Transverse colon (tissue), 4 donors: Measurements from ENCODE around the gene CHCHD5. TPM values are rescaled to one million over a fixed set of nuclear protein-coding genes. Genes with fewer than 3 reads are reported as not detected.
A peak's percentile ranks its signal among the peaks of the same experiment; 100 is the strongest.
"Not testable (repeated sequence)": the region's sequence is repeated elsewhere in the genome, so short reads cannot be mapped to it uniquely, and the experiment has no call there.

Experiments used
- DNase-seq: peaks from one replicate; pipeline ENCODE4 v3.0.0-alpha.2; 2019
- H3K27ac ChIP-seq, 4 donors: fragments of 200-600 bp; sonication (generic); 2 replicates each; pipeline ENCODE4 v1.5.1; 2016 to 2018; ENCODE audit warnings: inconsistent platforms in 4 of 4
- H3K27me3 ChIP-seq: fragments of 200-600 bp; sonication (generic); 2 replicates; pipeline ENCODE4 v1.5.1; 2017; ENCODE audit warnings: inconsistent platforms
- H3K36me3 ChIP-seq, 4 donors: fragments of 200-600 bp; sonication (generic); 2 replicates each; pipeline ENCODE4 v1.5.1; 2017 to 2019; ENCODE audit warnings: inconsistent platforms in 4 of 4
- H3K4me1 ChIP-seq, 4 donors: fragments of 200-600 bp; sonication (generic); 2 replicates each; pipeline ENCODE4 v1.5.1; 2017 to 2020; ENCODE audit warnings: inconsistent platforms in 4 of 4
- H3K4me3 ChIP-seq, 4 donors: fragments of 200-600 bp; sonication (generic); 1 replicate in 1 of 4; 2 replicates in 3 of 4; pipeline versions ENCODE4 v1.5.1 to v1.6.1; 2017 to 2019; ENCODE audit warnings: inconsistent platforms in 4 of 4
- H3K9me3 ChIP-seq, 2 donors: fragments of 200-600 bp; sonication (generic); 2 replicates each; pipeline ENCODE4 v1.5.1; 2017 to 2019; ENCODE audit warnings: inconsistent platforms in 2 of 2
- EP300 ChIP-seq: sonication (generic); formaldehyde crosslinking; IDR thresholded peaks from one replicate; pipeline ENCODE4 v1.6.1; 2017; ENCODE audit warnings: antibody characterized with exemption, low read depth
- POLR2A ChIP-seq: fragments of 450-650 bp; IDR thresholded peaks from one replicate; pipeline ENCODE4 v1.6.1; 2016; ENCODE audit warnings: antibody characterized with exemption, mild to moderate bottlenecking, moderate library complexity
- POLR2AphosphoS5 ChIP-seq, 3 donors: sonication (generic); formaldehyde crosslinking; IDR thresholded peaks; one replicate each; pipeline ENCODE4 v1.6.1; 2016; ENCODE audit warnings: antibody characterized with exemption in 3 of 3
- WGBS, 2 donors: methylation state at CpG; one replicate each; pipeline ENCODE4 v1.1.5; 2018; ENCODE audit warnings: low coverage in 1 of 2; 5-methylcytosine and 5-hydroxymethylcytosine counted together
- in situ Hi-C, 4 donors: fragments of 200-750 bp; cut with MboI; loops; one replicate each; pipeline versions ENCODE4 v1.15.0 to v1.15.1; 2017; ENCODE audit warnings: low sequenced_read_pairs in 3 of 4, low pct_ligation_motif_present in 1 of 4, low pct_unique_long_range_greater_than_20kb in 1 of 4
- intact Hi-C: fragments of 100-400 bp; cut with DNase I; formaldehyde crosslinking; loops from one replicate; pipeline ENCODE4 v1.15.1; 2023; ENCODE audit warnings: low total_unique reads
- total RNA-seq, 4 donors: library from RNA; depleted of rRNA; stranded (reverse); fragments of >200 nt; gene quantifications; one replicate each; pipeline ENCODE4 v1.1.0, GENCODE V29; 2016
- TF ChIP-seq, protein P1 (sequence below), 5 experiments: fragments of 200-600 bp in 3 of 5; fragments of 450-650 bp in 2 of 5; sonication (generic) in 3 of 5; IDR thresholded peaks; 1 replicate in 2 of 5; 2 replicates in 3 of 5; pipeline ENCODE4 v1.5.1; 2016 to 2017; ENCODE audit warnings: antibody characterized with exemption in 5 of 5, inconsistent platforms in 3 of 5, mild to moderate bottlenecking in 2 of 5, moderate library complexity in 1 of 5

CHCHD5 gene
- total RNA-seq, 4 donors from 2014 or later: 11.1 to 23.0 (median 17.1) TPM

DNA sequence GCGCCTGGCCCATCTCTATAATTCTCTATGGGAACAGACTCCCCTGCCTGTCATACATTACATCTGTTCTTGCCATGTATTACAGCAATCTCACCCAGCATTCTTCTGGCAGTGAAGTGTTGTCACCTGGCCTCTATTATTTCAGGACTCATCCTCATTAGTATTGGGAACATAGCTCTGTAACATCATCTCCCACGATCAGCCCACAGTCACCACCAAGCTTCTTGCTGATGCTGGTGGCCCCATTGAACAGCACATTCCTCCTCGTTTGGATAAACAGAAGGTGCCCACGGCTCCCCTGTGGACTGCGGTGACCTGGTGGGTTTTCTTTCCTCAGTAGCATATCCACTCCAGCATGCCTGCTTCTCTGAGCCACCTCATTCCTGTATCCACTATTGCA lies 21.5 kb downstream of the CHCHD5 start:
- no peak for DNase-seq
- Histone ChIP-seq H3K4me3 (no peak overlapping the region), H3K36me3 (no peaks in the 10 kb centered on the region), H3K27ac (peak overlapping the region in 1 of 4 donors; percentile 30), H3K4me1 (peaks cover 0 to 7% (median 4%) of the 10 kb centered on the region in 4 donors), H3K27me3 (no peaks in the 10 kb centered on the region), H3K9me3 (no peaks in the 10 kb centered on the region)
- TF ChIP-seq, protein P1, sequence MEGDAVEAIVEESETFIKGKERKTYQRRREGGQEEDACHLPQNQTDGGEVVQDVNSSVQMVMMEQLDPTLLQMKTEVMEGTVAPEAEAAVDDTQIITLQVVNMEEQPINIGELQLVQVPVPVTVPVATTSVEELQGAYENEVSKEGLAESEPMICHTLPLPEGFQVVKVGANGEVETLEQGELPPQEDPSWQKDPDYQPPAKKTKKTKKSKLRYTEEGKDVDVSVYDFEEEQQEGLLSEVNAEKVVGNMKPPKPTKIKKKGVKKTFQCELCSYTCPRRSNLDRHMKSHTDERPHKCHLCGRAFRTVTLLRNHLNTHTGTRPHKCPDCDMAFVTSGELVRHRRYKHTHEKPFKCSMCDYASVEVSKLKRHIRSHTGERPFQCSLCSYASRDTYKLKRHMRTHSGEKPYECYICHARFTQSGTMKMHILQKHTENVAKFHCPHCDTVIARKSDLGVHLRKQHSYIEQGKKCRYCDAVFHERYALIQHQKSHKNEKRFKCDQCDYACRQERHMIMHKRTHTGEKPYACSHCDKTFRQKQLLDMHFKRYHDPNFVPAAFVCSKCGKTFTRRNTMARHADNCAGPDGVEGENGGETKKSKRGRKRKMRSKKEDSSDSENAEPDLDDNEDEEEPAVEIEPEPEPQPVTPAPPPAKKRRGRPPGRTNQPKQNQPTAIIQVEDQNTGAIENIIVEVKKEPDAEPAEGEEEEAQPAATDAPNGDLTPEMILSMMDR (IDR thresholded peaks at IDR 0.05): no peak
- TF ChIP-seq EP300 (no peak), POLR2AphosphoS5 (IDR thresholded peaks at IDR 0.05) (no peak), POLR2A (no peak)
- in situ Hi-C loops (loop anchor here (10.0 to 25.0 kb wide), 4 partner anchors 129 to 356 kb away; no protein-coding TSS in a partner anchor), intact Hi-C loops (no loop called here)
- 84% methylated on average over 5 of the region's 5 CpGs; no CpG with 5 or more reads in 1 of the 2 donors for WGBS, 2 donors

DNA sequence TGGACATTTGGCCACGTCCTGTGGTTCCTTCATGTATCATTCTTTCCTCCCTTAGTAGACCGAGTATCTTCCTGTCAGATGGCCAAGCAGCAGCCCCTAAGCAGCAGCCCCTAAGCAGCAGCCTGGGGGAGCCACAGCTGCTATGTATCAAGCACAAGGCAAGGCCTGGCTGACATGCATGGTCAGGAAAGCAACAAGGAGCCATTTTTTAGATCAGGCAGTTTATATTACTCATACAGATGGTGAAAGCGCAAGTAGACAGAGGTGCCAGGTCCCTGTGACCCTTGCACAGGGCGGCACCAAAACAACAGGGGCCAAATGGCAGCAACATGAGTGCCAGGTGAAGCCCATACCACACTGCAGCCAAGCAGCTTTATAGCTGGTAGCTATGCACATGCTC lies 22.1 kb downstream of the CHCHD5 start:
- peak; percentile 72 for DNase-seq
- TF ChIP-seq, protein P1 (IDR thresholded peaks at IDR 0.05): no peak
- no peak for TF ChIP-seq EP300
- TF ChIP-seq POLR2AphosphoS5 (IDR thresholded peaks at IDR 0.05): peak in 1 of 3 donors; percentile 14
- TF ChIP-seq POLR2A: no peak
- H3K4me3 ChIP-seq: no peak overlapping the region
- H3K9me3 ChIP-seq: no peaks in the 10 kb centered on the region
- WGBS, 2 donors: 43% methylated on average over 4 of the region's 4 CpGs; no CpG with 5 or more reads in 1 of the 2 donors
- H3K27me3 ChIP-seq: no peaks in the 10 kb centered on the region
- peak overlapping the region; percentile 30 to 53 (median 32) for H3K27ac ChIP-seq
- intact Hi-C loops: no loop called here
- no peaks in the 10 kb centered on the region for H3K36me3 ChIP-seq
- peaks cover 0 to 7% (median 4%) of the 10 kb centered on the region in 4 donors for H3K4me1 ChIP-seq
- in situ Hi-C loops: loop anchor here (10.0 to 25.0 kb wide), 4 partner anchors 128 to 356 kb away; no protein-coding TSS in a partner anchor

DNA sequence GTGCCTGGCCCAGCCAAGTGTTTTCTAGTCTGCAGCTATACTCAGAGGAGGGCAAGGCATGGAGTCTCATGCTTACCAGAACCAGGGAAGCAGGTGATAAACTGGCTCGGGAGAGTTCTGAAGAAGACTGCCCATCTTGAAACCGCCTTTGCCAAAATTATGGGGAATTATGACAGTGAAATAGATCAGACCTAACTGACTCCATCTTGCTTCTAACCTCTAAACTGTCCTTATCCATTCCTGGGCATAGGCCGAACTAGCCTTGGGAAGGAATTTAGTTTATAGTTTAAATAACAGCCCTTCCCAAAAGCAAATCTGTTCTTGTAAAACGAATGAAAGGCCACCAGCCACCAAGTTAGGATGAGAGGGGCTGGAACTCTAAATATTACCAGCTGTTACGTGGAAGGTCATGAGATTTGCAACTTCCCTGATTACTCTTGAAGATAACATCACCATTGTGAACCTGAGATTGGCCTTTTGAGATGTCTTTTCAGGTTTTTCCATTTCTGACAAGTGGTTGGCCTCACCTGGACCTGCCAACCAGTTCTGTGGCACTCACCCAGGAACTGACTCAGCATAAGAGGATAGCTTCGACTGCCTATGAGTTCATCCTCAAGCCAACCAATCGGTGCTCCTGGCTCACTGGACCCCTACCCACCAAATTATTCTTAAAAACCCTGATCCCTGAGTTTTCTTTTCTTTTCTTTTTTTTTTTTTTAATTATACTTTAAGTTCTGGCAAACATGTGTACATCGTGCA lies 23.4 kb downstream of the CHCHD5 start:
- Histone ChIP-seq H3K27ac (no peak overlapping the region), H3K27me3 (no peaks in the 10 kb centered on the region), H3K4me3 (no peak overlapping the region), H3K9me3 (no peaks in the 10 kb centered on the region), H3K36me3 (no peaks in the 10 kb centered on the region), H3K4me1 (peaks cover 0 to 7% (median 4%) of the 10 kb centered on the region in 4 donors)
- TF ChIP-seq POLR2A (no peak), POLR2AphosphoS5 (IDR thresholded peaks at IDR 0.05) (no peak)
- in situ Hi-C loops: loop anchor here (10.0 to 25.0 kb wide), 4 partner anchors 127 to 354 kb away; no protein-coding TSS in a partner anchor
- intact Hi-C loops: no loop called here
- 78 to 88% methylated on average over 5 to 8 of the region's 8 CpGs for WGBS, 2 donors
- DNase-seq: no peak

DNA sequence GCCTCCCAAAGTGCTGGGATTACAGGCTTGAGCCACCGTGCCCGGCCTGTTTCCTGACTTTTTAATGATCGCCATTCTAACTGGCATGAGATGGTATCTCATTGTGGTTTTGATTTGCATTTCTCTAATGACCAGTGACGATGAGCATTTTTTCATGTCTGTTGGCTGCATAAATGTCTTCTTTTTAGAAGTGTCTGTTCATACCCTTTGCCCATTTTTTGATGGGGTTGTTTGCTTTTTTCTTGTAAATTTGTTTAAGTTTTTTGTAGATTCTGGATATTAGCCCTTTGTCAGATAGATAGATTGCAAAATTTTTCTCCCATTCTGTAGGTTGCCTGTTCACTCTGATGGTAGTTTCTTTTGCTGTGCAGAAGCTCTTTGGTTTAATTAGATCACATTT lies 24.9 kb downstream of the CHCHD5 start:
- H3K27ac ChIP-seq, H3K9me3 ChIP-seq, H3K4me1 ChIP-seq, intact Hi-C loops, H3K4me3 ChIP-seq, H3K36me3 ChIP-seq, H3K27me3 ChIP-seq, DNase-seq: not testable (repeated sequence)
- WGBS, 2 donors: 79 to 80% methylated on average over 3 to 4 of the region's 4 CpGs
- in situ Hi-C loops: loop anchor here (10.0 to 25.0 kb wide), 4 partner anchors 125 to 353 kb away; no protein-coding TSS in a partner anchor

DNA sequence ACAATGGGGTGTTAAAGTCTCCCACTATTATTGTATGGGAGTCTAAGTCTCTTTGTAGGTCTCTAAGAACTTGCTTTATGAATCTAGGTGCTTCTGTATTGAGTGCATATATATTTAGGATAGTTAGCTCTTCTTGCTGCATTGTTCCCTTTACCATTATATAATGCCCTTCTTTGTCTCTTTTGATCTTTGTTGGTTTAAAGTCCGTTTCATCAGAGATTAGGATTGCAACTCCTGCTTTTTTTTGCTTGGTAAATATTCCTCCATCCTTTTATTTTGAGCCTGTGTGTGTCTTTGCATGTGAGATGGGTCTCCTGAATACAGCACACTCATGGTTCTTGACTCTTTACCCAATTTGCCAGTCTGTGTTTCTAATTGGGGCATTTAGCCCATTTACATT lies 27.9 kb downstream of the CHCHD5 start:
- H3K4me1 ChIP-seq, H3K27me3 ChIP-seq, intact Hi-C loops, H3K27ac ChIP-seq, H3K9me3 ChIP-seq, H3K36me3 ChIP-seq, H3K4me3 ChIP-seq, DNase-seq: not testable (repeated sequence)
- 30 to 63% methylated on average over 1 of the region's 1 CpG for WGBS, 2 donors
- in situ Hi-C loops: loop anchor here in 3 of 4 donors (25.0 kb wide), 3 partner anchors 125 to 350 kb away; no protein-coding TSS in a partner anchor
